A549 treated with CORT108297 at 1 μM for 4 hours (cell line): ENCODE results near the gene RIMOC1. TPM values are rescaled to one million over a fixed set of nuclear protein-coding genes. Genes with fewer than 3 reads are reported as not detected.

ENCODE experiments used
- total RNA-seq: library from RNA; stranded (reverse); fragments of 200-300 nt; extraction: Qiagen RNA extraction; gene quantifications from 5 replicates; pipeline ENCODE4 v1.2.3, GENCODE V29; 2022

Gene RIMOC1
- total RNA-seq, result 9.3 to 11.8 TPM (median 10.0 TPM) in 5 replicates

GRCh38 chr5:41903892-41904799 is at the start of gene RIMOC1:
Gene RIMOC1 (plus strand): TSS chr5:41904344. CDS start chr5:41904368, 24 bp downstream.

GRCh38 chr5:41869724-41870626 is 34.2 kb upstream of the RIMOC1 start, which contains the start of gene OXCT1:
Gene OXCT1 (minus strand): TSS chr5:41870425. CDS start chr5:41870358, 67 bp downstream.

GRCh38 chr5:41924872-41925554 is 20.9 kb downstream of the RIMOC1 start, which contains the start of gene FBXO4:
Gene FBXO4 (plus strand): TSS chr5:41925281. CDS start chr5:41925310, 29 bp downstream.

Other genes with a start within 250 kb of the RIMOC1 start
- 2.4 to 3.4 TPM (median 2.8 TPM) in 5 replicates for gene OXCT1, start 33.9 kb upstream of the RIMOC1 start, total RNA-seq
- gene FBXO4, start 20.9 kb downstream of the RIMOC1 start, total RNA-seq, result 5.6 to 7.4 TPM (median 6.8 TPM) in 5 replicates